NB4 (cell line): ENCODE measurements around the gene SGTA.

Source experiments
- DNase-seq: peaks from one replicate; pipeline ENCODE4 v3.0.0; 2010; ENCODE audit warnings: low read depth
- H3K4me3 ChIP-seq: one replicate; pipeline ENCODE4 v1.5.1; 2011; ENCODE audit warnings: mild to moderate bottlenecking, low read depth, low read length, moderate library complexity
- CTCF ChIP-seq: IDR thresholded peaks from one replicate; pipeline ENCODE4 v1.5.1; 2012; ENCODE audit warnings: low read depth, low read length
- MAX ChIP-seq: IDR thresholded peaks from 2 replicates; pipeline ENCODE4 v1.6.1; 2011; ENCODE audit warnings: low read depth, low read length
- MYC ChIP-seq: IDR thresholded peaks from 2 replicates; pipeline ENCODE4 v1.6.1; 2011; ENCODE audit warnings: low read depth, low read length
- POLR2A ChIP-seq: IDR thresholded peaks from 2 replicates; pipeline ENCODE4 v1.6.1; 2011; ENCODE audit warnings: mild to moderate bottlenecking; ENCODE audit not compliant: insufficient read length; ENCODE audit errors: extremely low read depth

The SGTA gene

GRCh38 chr19:2815191-2815614, 32.1 kb upstream of the SGTA start:
- no peak for DNase-seq
- H3K4me3 ChIP-seq = no peak overlapping the region
- no peak for TF ChIP-seq POLR2A
- no peak for TF ChIP-seq MYC
- TF ChIP-seq CTCF = no peak

- no peak for TF ChIP-seq MAX
- no peak for TF ChIP-seq CTCF
- no peak for TF ChIP-seq POLR2A
- no peak for TF ChIP-seq MYC
- DNase-seq = no peak
- H3K4me3 ChIP-seq = no peak overlapping the region
These were observed 31.4 kb upstream of the SGTA start for GRCh38 chr19:2814426-2814825.

GRCh38 chr19:2813235-2814160, 30.4 kb upstream of the SGTA start:
- no peak for DNase-seq
- no peak overlapping the region for H3K4me3 ChIP-seq
- TF ChIP-seq CTCF = no peak
- TF ChIP-seq MYC = no peak
- no peak for TF ChIP-seq POLR2A
- no peak for TF ChIP-seq MAX

- TF ChIP-seq POLR2A (no peak), MAX (no peak), MYC (no peak), CTCF (no peak)
- no peak overlapping the region for H3K4me3 ChIP-seq
- no peak for DNase-seq
These were observed 29.6 kb upstream of the SGTA start for GRCh38 chr19:2812414-2813234.

- no peak for TF ChIP-seq CTCF
- TF ChIP-seq MYC = no peak
- no peak for TF ChIP-seq POLR2A
- TF ChIP-seq MAX = no peak
- H3K4me3 ChIP-seq = no peak overlapping the region
- no peak for DNase-seq
These were observed 28.8 kb upstream of the SGTA start for GRCh38 chr19:2811735-2812413.
